K562 (cell line): ENCODE data around the gene DEK. TPM values are rescaled to one million over a fixed set of nuclear protein-coding genes. Genes with fewer than 3 reads are reported as not detected.
A peak's percentile ranks its signal among the peaks of the same experiment; 100 is the strongest.

Experiments used
- ATAC-seq: fragments of 200-7000 bp; cut with Tn5 transposase; 3 replicates; pipeline ENCODE4 v1.9.1; 2020; ENCODE audit warnings: moderate library complexity
- BruUV-seq: library from RNA; stranded (reverse); fragments of 400-500 nt; replicated peaks from 2 replicates; lab custom pipeline; 2021; lab: Mats Ljungman, UMichigan
- CTCF ChIA-PET: fragments of 300-600 bp; formaldehyde crosslinking; extraction: SDS; loops from one replicate; lab custom pipeline; 2021; ENCODE audit warnings: low intra/inter-chr PET ratio; lab: Yijun Ruan, JAX
- POLR2A ChIA-PET: fragments of 300-600, 350-650 bp; sonication (Branson Sonifier 250); formaldehyde crosslinking; extraction: SDS; loops from one replicate; lab custom pipeline; 2021; ENCODE audit warnings: antibody characterized with exemption, inconsistent platforms; lab: Yijun Ruan, JAX
- DNase-seq, 4 experiments: peaks; one replicate each; pipeline versions ENCODE4 v3.0.0 to v3.0.0-alpha.2; 2011 to 2018; ENCODE audit warnings: low spot score in 3 of 4, mixed read lengths in 3 of 4; ENCODE audit errors: extremely low read depth in 1 of 4
- FAIRE-seq: peaks from 2 replicates; lab custom pipeline; 2011; peaks lifted over from hg19 to GRCh38; lab: Jason Lieb, UNC
- H2AFZ ChIP-seq: 2 replicates; pipeline ENCODE4 v1.6.0; 2011; ENCODE audit warnings: low read depth, low read length, control low read depth, inconsistent platforms
- H3K27ac ChIP-seq: fragments of 200-600 bp; 3 replicates; pipeline ENCODE4 v1.8.0; 2011; ENCODE audit warnings: low read depth, mild to moderate bottlenecking, control low read depth, inconsistent platforms, low read length, moderate library complexity, mixed read lengths; ENCODE audit errors: extremely low read depth
- H3K27me3 ChIP-seq, 2 experiments: fragments of 300-600 bp in 1 of 2; 2 replicates in 1 of 2; 3 replicates in 1 of 2; pipeline versions ENCODE4 v1.6.0 to v1.8.0; 2011; ENCODE audit warnings: inconsistent platforms in 2 of 2, low read length in 2 of 2, mild to moderate bottlenecking in 1 of 2, mixed read lengths in 1 of 2, moderate library complexity in 1 of 2; ENCODE audit not compliant: control insufficient read depth in 2 of 2, insufficient read depth in 2 of 2
- H3K36me3 ChIP-seq: fragments of 300-600 bp; 3 replicates; pipeline ENCODE4 v1.8.0; 2011; ENCODE audit warnings: mild to moderate bottlenecking, low read length, inconsistent platforms; ENCODE audit not compliant: control insufficient read depth, insufficient read depth
- H3K4me1 ChIP-seq, 2 experiments: fragments of 200-600 bp in 1 of 2; replicated peaks in 1 of 2; 2 replicates in 1 of 2; 3 replicates in 1 of 2; pipeline versions ENCODE4 v1.5.1 to v1.8.0; 2011; ENCODE audit warnings: inconsistent platforms in 2 of 2, low read length in 2 of 2, mild to moderate bottlenecking in 1 of 2, mixed read lengths in 1 of 2, moderate library complexity in 1 of 2; ENCODE audit not compliant: control insufficient read depth in 2 of 2, insufficient read depth in 2 of 2
- H3K4me2 ChIP-seq: 2 replicates; pipeline ENCODE4 v1.6.1; 2011; ENCODE audit warnings: low read length, control low read depth, inconsistent platforms, mixed read lengths; ENCODE audit not compliant: insufficient read depth
- H3K4me3 ChIP-seq: fragments of 200-600 bp; sonication (generic), shearing (Covaris generic); 2 replicates; pipeline ENCODE4 v1.5.1; 2016; ENCODE audit warnings: control low read depth, inconsistent platforms
- H3K79me2 ChIP-seq: fragments of 200-600 bp; 3 replicates; pipeline ENCODE4 v1.8.0; 2011; ENCODE audit warnings: low read length, inconsistent platforms; ENCODE audit not compliant: control insufficient read depth, insufficient read depth
- H3K9ac ChIP-seq, 2 experiments: 2 replicates each; pipeline versions ENCODE4 v1.6.0 to v1.6.1; 2011; ENCODE audit warnings: low read depth in 2 of 2, low read length in 2 of 2, control low read depth in 1 of 2, inconsistent platforms in 1 of 2, mild to moderate bottlenecking in 1 of 2, mixed read lengths in 1 of 2; ENCODE audit not compliant: insufficient read depth in 1 of 2
- H3K9me1 ChIP-seq: one replicate; pipeline ENCODE4 v1.6.0; 2011; ENCODE audit warnings: inconsistent platforms, mild to moderate bottlenecking, low read length, moderate library complexity; ENCODE audit not compliant: control insufficient read depth, insufficient read depth
- H3K9me3 ChIP-seq: replicated peaks from 2 replicates; pipeline ENCODE4 v1.5.1; 2011; ENCODE audit warnings: low read depth, low read length, inconsistent platforms; ENCODE audit not compliant: control insufficient read depth, insufficient read depth
- H4K20me1 ChIP-seq: replicated peaks from 2 replicates; pipeline ENCODE4 v1.6.1; 2011; ENCODE audit warnings: low read length, inconsistent platforms, mixed read lengths; ENCODE audit not compliant: control insufficient read depth, insufficient read depth
- SMAD4 ChIP-seq: fragments of 250-450 bp; sonication (Bioruptor Pico); conservative IDR thresholded peaks from 2 replicates; pipeline ENCODE4 v1.8.0; 2021; ENCODE audit warnings: inconsistent platforms, mild to moderate bottlenecking, moderate library complexity
- ZFPM2 ChIP-seq: fragments of 250-450 bp; sonication (Bioruptor Pico); IDR thresholded peaks from 2 replicates; pipeline ENCODE4 v1.5.1; 2022; ENCODE audit warnings: mild to moderate bottlenecking
- WGBS: fragments of 100-300 bp; shearing (Covaris generic); methylation state at CpG from one replicate; pipeline ENCODE4 v1.1.6; 2016; ENCODE audit warnings: low coverage, mixed read lengths; ENCODE audit not compliant: insufficient coverage; ENCODE audit errors: missing lambda C conversion rate; 5-methylcytosine and 5-hydroxymethylcytosine counted together
- in situ Hi-C: fragments of 300-500 bp; cut with MboI; formaldehyde crosslinking; loops from 4 replicates; pipeline ENCODE4 v1.15.0; 2018; ENCODE audit warnings: inconsistent platforms, mixed read lengths
- intact Hi-C: fragments of 100-400 bp; cut with micrococcal nuclease; formaldehyde crosslinking; loops from 2 replicates; pipeline ENCODE4 v1.14.2; 2022
- polyA plus RNA-seq, 8 experiments: library from polyadenylated mRNA; depleted of rRNA in 4 of 8; stranded (reverse) in 5 of 8; unstranded in 3 of 8; fragments of >200 nt; fragmentation: Nextera tagmentation in 2 of 8; fragmentation: Illumina TruSeq in 1 of 8; extraction: Ambion mirVana in 2 of 8; extraction: Trizol in 1 of 8; gene quantifications; 2 replicates each; pipeline versions ENCODE4 v1.2.1 to v1.2.3, GENCODE V29; 2011 to 2014; ENCODE audit warnings: inconsistent platforms in 1 of 8, missing spikeins in 1 of 8
- total RNA-seq, 7 experiments: library from RNA; depleted of rRNA in 6 of 7; stranded (reverse); fragments of >200 nt in 6 of 7; fragmentation: Illumina TruSeq in 2 of 7; extraction: Trizol in 2 of 7; gene quantifications; 2 replicates each; pipeline versions ENCODE4 v1.2.1 to v1.2.3, GENCODE V29; 2011 to 2021; ENCODE audit warnings: low replicate concordance in 1 of 7
- TF ChIP-seq, protein P1 (sequence below): fragments of 150-350 bp; IDR thresholded peaks from 2 replicates; pipeline ENCODE4 v1.6.1; 2014; ENCODE audit warnings: low read depth, mild to moderate bottlenecking, low read length, borderline replicate concordance
- TF ChIP-seq, protein P2 (sequence below): sonication (generic); formaldehyde crosslinking; IDR thresholded peaks from 2 replicates; pipeline ENCODE4 v1.8.1; 2023; ENCODE audit warnings: mild to moderate bottlenecking, missing genetic modification reagents
- TF ChIP-seq, protein P3 (sequence below), 2 experiments: fragments of 450-650 bp; IDR thresholded peaks; 2 replicates each; pipeline ENCODE4 v1.6.1; 2018; ENCODE audit warnings: mild to moderate bottlenecking in 2 of 2, low read depth in 1 of 2; ENCODE audit not compliant: partially characterized antibody in 2 of 2
- TF ChIP-seq, protein P4 (sequence below): sonication (generic); formaldehyde crosslinking; IDR thresholded peaks from 2 replicates; pipeline ENCODE4 v1.8.0; 2022; ENCODE audit warnings: missing genetic modification reagents, mild to moderate bottlenecking, moderate library complexity, borderline replicate concordance

Gene DEK
- total and polyA plus RNA-seq, 9 of the 15 experiments (the other 6 are each of a cell fraction or from before 2014, with no cell fraction given) = 82.3 to 338 (median 184) TPM

DNA sequence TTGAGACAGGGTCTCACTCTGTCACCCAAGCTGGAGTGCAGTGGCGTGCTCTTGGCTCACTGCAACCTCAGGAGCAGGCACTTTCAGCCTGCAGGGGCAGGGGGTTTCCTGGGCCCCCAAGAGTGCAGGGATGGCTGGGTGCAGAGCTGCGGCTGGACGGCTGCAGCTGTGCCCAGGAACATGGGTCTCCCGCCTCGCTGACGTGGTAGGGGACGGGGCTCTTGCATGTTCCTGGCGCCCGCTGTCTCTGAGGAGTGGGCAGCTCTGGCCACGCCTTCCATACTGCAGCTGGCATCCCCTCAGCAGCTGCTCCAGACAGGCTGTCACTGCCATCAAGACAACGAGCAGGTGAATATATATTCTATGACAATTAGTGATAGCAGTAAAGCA, 2.2 kb upstream of the DEK start (continued):
- TF ChIP-seq, protein P1, sequence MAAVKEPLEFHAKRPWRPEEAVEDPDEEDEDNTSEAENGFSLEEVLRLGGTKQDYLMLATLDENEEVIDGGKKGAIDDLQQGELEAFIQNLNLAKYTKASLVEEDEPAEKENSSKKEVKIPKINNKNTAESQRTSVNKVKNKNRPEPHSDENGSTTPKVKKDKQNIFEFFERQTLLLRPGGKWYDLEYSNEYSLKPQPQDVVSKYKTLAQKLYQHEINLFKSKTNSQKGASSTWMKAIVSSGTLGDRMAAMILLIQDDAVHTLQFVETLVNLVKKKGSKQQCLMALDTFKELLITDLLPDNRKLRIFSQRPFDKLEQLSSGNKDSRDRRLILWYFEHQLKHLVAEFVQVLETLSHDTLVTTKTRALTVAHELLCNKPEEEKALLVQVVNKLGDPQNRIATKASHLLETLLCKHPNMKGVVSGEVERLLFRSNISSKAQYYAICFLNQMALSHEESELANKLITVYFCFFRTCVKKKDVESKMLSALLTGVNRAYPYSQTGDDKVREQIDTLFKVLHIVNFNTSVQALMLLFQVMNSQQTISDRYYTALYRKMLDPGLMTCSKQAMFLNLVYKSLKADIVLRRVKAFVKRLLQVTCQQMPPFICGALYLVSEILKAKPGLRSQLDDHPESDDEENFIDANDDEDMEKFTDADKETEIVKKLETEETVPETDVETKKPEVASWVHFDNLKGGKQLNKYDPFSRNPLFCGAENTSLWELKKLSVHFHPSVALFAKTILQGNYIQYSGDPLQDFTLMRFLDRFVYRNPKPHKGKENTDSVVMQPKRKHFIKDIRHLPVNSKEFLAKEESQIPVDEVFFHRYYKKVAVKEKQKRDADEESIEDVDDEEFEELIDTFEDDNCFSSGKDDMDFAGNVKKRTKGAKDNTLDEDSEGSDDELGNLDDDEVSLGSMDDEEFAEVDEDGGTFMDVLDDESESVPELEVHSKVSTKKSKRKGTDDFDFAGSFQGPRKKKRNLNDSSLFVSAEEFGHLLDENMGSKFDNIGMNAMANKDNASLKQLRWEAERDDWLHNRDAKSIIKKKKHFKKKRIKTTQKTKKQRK = no peak
- TF ChIP-seq, all 486 proteins: peak for 0

DNA sequence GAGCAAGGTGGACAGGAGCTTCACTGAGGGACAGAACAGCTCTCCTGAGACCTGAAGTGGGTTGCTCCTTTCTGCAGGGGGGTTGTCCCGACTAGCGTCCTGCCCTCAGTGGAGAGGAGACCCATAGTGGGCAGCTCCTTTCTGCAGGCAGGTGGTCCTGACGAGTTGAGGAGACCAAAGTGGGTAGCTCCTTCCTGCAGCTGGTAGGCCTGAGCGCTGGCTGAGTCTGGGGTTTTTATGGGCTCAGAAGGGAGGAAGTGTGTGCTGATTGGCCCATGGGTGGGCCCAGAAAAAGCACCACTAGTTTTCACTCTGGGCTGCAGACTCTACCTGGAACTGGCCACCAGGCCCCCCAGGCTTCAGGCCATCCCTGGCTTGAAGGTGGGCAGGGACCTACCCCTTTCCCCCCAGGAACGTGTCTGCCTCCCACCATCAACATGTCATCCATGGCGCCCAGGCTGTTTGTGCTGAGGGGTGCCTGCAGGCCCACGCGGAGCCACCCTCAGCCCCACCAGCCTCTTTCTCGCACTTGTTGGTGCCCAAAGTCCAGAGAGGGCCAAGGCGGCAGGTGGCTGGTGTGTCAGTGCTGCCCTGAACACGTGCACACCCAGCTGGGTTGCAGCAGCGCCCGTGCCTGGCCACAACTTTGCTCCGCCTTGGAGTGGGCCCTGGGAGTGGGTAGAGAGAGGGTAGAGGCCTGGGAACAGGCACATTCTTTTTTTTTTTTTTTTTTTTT, 1.6 kb upstream of the DEK start:
- BruUV-seq = no TSS peak
- H3K27ac ChIP-seq = no peak overlapping the region
- no peaks in the 10 kb centered on the region for H3K9me1 ChIP-seq
- peak overlapping the region; percentile 96 for H2AFZ ChIP-seq
- peaks cover 20% of the 10 kb centered on the region for H4K20me1 ChIP-seq
- POLR2A ChIA-PET = interaction anchor here (0.6 to 2.3 kb wide), 4 partner anchors 8 to 15 kb away, joined by 3 to 14 read pairs (median 3); no protein-coding TSS in a partner anchor
- H3K79me2 ChIP-seq = peaks cover 38% of the 10 kb centered on the region
- no peak for ATAC-seq
- WGBS = 91% methylated on average over 13 of the region's 14 CpGs
- in situ Hi-C loops (no loop called here), intact Hi-C loops (no loop called here)
- DNase-seq = peak in 1 of 4 experiments; percentile 28
- peak overlapping the region; percentile 81; the same call in 1 of the 2 replicates for H3K4me2 ChIP-seq
- no peak overlapping the region for H3K4me3 ChIP-seq
- H3K27me3 ChIP-seq = no peaks in the 10 kb centered on the region
- H3K9ac ChIP-seq = peak overlapping the region in 1 of 2 experiments; percentile 79; a peak in 1 of 4 replicates
- CTCF ChIA-PET = no interaction called here
- H3K36me3 ChIP-seq = peaks cover 21% of the 10 kb centered on the region
- H3K4me1 ChIP-seq = peaks cover 16 to 33% of the 10 kb centered on the region in 2 experiments
- no peak for FAIRE-seq
- peaks cover 6% of the 10 kb centered on the region for H3K9me3 ChIP-seq
- TF ChIP-seq, protein P2, sequence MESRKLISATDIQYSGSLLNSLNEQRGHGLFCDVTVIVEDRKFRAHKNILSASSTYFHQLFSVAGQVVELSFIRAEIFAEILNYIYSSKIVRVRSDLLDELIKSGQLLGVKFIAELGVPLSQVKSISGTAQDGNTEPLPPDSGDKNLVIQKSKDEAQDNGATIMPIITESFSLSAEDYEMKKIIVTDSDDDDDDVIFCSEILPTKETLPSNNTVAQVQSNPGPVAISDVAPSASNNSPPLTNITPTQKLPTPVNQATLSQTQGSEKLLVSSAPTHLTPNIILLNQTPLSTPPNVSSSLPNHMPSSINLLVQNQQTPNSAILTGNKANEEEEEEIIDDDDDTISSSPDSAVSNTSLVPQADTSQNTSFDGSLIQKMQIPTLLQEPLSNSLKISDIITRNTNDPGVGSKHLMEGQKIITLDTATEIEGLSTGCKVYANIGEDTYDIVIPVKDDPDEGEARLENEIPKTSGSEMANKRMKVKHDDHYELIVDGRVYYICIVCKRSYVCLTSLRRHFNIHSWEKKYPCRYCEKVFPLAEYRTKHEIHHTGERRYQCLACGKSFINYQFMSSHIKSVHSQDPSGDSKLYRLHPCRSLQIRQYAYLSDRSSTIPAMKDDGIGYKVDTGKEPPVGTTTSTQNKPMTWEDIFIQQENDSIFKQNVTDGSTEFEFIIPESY (CRISPR knock-in tag) = peak; percentile 99
- TF ChIP-seq, protein P3, sequence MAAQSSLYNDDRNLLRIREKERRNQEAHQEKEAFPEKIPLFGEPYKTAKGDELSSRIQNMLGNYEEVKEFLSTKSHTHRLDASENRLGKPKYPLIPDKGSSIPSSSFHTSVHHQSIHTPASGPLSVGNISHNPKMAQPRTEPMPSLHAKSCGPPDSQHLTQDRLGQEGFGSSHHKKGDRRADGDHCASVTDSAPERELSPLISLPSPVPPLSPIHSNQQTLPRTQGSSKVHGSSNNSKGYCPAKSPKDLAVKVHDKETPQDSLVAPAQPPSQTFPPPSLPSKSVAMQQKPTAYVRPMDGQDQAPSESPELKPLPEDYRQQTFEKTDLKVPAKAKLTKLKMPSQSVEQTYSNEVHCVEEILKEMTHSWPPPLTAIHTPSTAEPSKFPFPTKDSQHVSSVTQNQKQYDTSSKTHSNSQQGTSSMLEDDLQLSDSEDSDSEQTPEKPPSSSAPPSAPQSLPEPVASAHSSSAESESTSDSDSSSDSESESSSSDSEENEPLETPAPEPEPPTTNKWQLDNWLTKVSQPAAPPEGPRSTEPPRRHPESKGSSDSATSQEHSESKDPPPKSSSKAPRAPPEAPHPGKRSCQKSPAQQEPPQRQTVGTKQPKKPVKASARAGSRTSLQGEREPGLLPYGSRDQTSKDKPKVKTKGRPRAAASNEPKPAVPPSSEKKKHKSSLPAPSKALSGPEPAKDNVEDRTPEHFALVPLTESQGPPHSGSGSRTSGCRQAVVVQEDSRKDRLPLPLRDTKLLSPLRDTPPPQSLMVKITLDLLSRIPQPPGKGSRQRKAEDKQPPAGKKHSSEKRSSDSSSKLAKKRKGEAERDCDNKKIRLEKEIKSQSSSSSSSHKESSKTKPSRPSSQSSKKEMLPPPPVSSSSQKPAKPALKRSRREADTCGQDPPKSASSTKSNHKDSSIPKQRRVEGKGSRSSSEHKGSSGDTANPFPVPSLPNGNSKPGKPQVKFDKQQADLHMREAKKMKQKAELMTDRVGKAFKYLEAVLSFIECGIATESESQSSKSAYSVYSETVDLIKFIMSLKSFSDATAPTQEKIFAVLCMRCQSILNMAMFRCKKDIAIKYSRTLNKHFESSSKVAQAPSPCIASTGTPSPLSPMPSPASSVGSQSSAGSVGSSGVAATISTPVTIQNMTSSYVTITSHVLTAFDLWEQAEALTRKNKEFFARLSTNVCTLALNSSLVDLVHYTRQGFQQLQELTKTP (IDR thresholded peaks at IDR 0.05; ENCODE audit: low read depth in 1 of 2, partially characterized antibody in 2 of 2) = no peak
- TF ChIP-seq, protein P4, sequence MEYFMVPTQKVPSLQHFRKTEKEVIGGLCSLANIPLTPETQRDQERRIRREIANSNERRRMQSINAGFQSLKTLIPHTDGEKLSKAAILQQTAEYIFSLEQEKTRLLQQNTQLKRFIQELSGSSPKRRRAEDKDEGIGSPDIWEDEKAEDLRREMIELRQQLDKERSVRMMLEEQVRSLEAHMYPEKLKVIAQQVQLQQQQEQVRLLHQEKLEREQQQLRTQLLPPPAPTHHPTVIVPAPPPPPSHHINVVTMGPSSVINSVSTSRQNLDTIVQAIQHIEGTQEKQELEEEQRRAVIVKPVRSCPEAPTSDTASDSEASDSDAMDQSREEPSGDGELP (CRISPR knock-in tag) = peak; percentile 70; the same call in 1 of the 2 replicates
- no peak for TF ChIP-seq ZFPM2 (CRISPR knock-in tag)
- TF ChIP-seq SMAD4 (CRISPR knock-in tag) = no peak
